Activated T-cell treated with anti-CD3 and anti-CD28 coated beads for 48 hours (primary cell): ENCODE measurements around the gene HOXA5.

Experiments
- DNase-seq: peaks from one replicate; pipeline ENCODE4 v3.0.0-alpha.2; 2020; ENCODE audit warnings: low read depth

The HOXA5 gene

GRCh38 chr7:27159266-27160144 is 16.0 kb upstream of the HOXA5 start:
- no peak for DNase-seq

GRCh38 chr7:27158436-27159265 is 15.2 kb upstream of the HOXA5 start:
- DNase-seq, result no peak

- no peak for DNase-seq
Measured at GRCh38 chr7:27157702-27158431, 14.4 kb upstream of the HOXA5 start.

GRCh38 chr7:27156916-27157701 is 13.6 kb upstream of the HOXA5 start:
- no peak for DNase-seq

- DNase-seq, result no peak
Measured at GRCh38 chr7:27156508-27156898, 13.0 kb upstream of the HOXA5 start, which contains the start of gene HOXA7. Gene HOXA7 (minus strand): TSS chr7:27156675. CDS start chr7:27156545, 130 bp downstream.

- no peak for DNase-seq
Measured at GRCh38 chr7:27155816-27156507, 12.5 kb upstream of the HOXA5 start.

- DNase-seq, result no peak
Measured at GRCh38 chr7:27154901-27155815, 11.7 kb upstream of the HOXA5 start.

- DNase-seq, result no peak
Measured at GRCh38 chr7:27154369-27154768, 10.9 kb upstream of the HOXA5 start.

GRCh38 chr7:27153526-27153925 is 10.0 kb upstream of the HOXA5 start:
- DNase-seq, result no peak

- DNase-seq, result no peak
Measured at GRCh38 chr7:27152816-27153442, 9.4 kb upstream of the HOXA5 start.

- no peak for DNase-seq
Measured at GRCh38 chr7:27151931-27152815, 8.7 kb upstream of the HOXA5 start, which contains the start of gene HOXA3. Gene HOXA3 (minus strand): TSS chr7:27152583. CDS start chr7:27110640, 41,943 bp downstream.

- no peak for DNase-seq
Measured at GRCh38 chr7:27151341-27151930, 8.0 kb upstream of the HOXA5 start.

GRCh38 chr7:27150568-27151340 is 7.3 kb upstream of the HOXA5 start:
- DNase-seq, result peak; percentile 69

- no peak for DNase-seq
Measured at GRCh38 chr7:27149842-27150567, 6.5 kb upstream of the HOXA5 start.

GRCh38 chr7:27148756-27149641 is 5.5 kb upstream of the HOXA5 start:
- no peak for DNase-seq
